Osteoblast (primary cell): ENCODE measurements around the gene ASB17. TPM values are rescaled to one million over a fixed set of nuclear protein-coding genes. Genes with fewer than 3 reads are reported as not detected.

Source experiments
- DNase-seq: peaks from one replicate; pipeline ENCODE4 v3.0.0; 2011; ENCODE audit warnings: low spot score, mixed read lengths; ENCODE audit not compliant: insufficient read length; ENCODE audit errors: missing footprints
- H2AFZ ChIP-seq: 2 replicates; pipeline ENCODE4 v1.6.0; 2011; ENCODE audit warnings: mild to moderate bottlenecking, low read length
- H3K27ac ChIP-seq: 2 replicates; pipeline ENCODE4 v1.5.1; 2011; ENCODE audit warnings: mild to moderate bottlenecking, low read depth, low read length, moderate library complexity
- H3K27me3 ChIP-seq: 2 replicates; pipeline ENCODE4 v1.6.0; 2012; ENCODE audit warnings: mild to moderate bottlenecking, control low read depth, inconsistent platforms, low read length, moderate library complexity; ENCODE audit not compliant: insufficient read depth
- H3K36me3 ChIP-seq: 2 replicates; pipeline ENCODE4 v1.5.1; 2011; ENCODE audit warnings: mild to moderate bottlenecking, low read length, control low read depth, moderate library complexity; ENCODE audit not compliant: insufficient read depth
- H3K4me1 ChIP-seq: 2 replicates; pipeline ENCODE4 v1.5.1; 2011; ENCODE audit warnings: mild to moderate bottlenecking, low read length, control low read depth, moderate library complexity; ENCODE audit not compliant: insufficient read depth
- H3K4me2 ChIP-seq: 2 replicates; pipeline ENCODE4 v1.6.0; 2011; ENCODE audit warnings: mild to moderate bottlenecking, low read length; ENCODE audit not compliant: insufficient read depth
- H3K4me3 ChIP-seq: fragments of 200-600 bp; sonication (generic); 3 replicates; pipeline ENCODE4 v1.5.1; 2012; ENCODE audit warnings: mild to moderate bottlenecking, low read length, inconsistent platforms; ENCODE audit not compliant: insufficient read depth
- H3K79me2 ChIP-seq: 2 replicates; pipeline ENCODE4 v1.6.0; 2012; ENCODE audit warnings: mild to moderate bottlenecking, low read length, control low read depth, inconsistent platforms; ENCODE audit not compliant: insufficient read depth
- H3K9me3 ChIP-seq: 2 replicates; pipeline ENCODE4 v1.5.1; 2011; ENCODE audit warnings: low read depth, low read length, control low read depth
- H4K20me1 ChIP-seq: 2 replicates; pipeline ENCODE4 v1.6.0; 2012; ENCODE audit warnings: mild to moderate bottlenecking, low read length, control low read depth; ENCODE audit not compliant: insufficient read depth
- CTCF ChIP-seq: IDR thresholded peaks from 2 replicates; pipeline ENCODE4 v1.5.1; 2011; ENCODE audit warnings: mild to moderate bottlenecking, low read depth, low read length, moderate library complexity; ENCODE audit errors: extremely low read depth
- total RNA-seq: library from RNA; depleted of rRNA; stranded (reverse); fragments of >200 nt; gene quantifications from 2 replicates; pipeline ENCODE4 v1.2.3, GENCODE V29; 2012

ASB17 gene
- not detected in 2 replicates for total RNA-seq

GRCh38 chr1:75932304-75932703 is at the start of gene ASB17:
TSS of gene ASB17 (minus strand) at chr1:75932404. CDS start at chr1:75932291, 113 bp downstream.
- no peaks in the 10 kb centered on the region for H3K27me3 ChIP-seq
- H3K4me1 ChIP-seq, result no peaks in the 10 kb centered on the region
- H3K4me2 ChIP-seq, result no peak within 1 kb of the TSS
- H3K4me3 ChIP-seq, result no peak within 1 kb of the TSS
- TF ChIP-seq CTCF, result no peak
- H3K9me3 ChIP-seq, result no peaks in the 10 kb centered on the region
- H2AFZ ChIP-seq, result no peak within 1 kb of the TSS
- H3K36me3 ChIP-seq, result no peaks in the 10 kb centered on the region
- no peaks in the 10 kb centered on the region for H4K20me1 ChIP-seq
- H3K79me2 ChIP-seq, result no peaks in the 10 kb centered on the region
- H3K27ac ChIP-seq, result no peak within 1 kb of the TSS
- DNase-seq, result peak; percentile 14

- H3K9me3 ChIP-seq, result no peaks in the 10 kb centered on the region
- no peaks in the 10 kb centered on the region for H3K36me3 ChIP-seq
- no peak overlapping the region for H3K27ac ChIP-seq
- H3K27me3 ChIP-seq, result no peaks in the 10 kb centered on the region
- H4K20me1 ChIP-seq, result no peaks in the 10 kb centered on the region
- H2AFZ ChIP-seq, result no peak overlapping the region
- H3K4me2 ChIP-seq, result no peak overlapping the region
- H3K4me1 ChIP-seq, result no peaks in the 10 kb centered on the region
- no peak for DNase-seq
- H3K79me2 ChIP-seq, result no peaks in the 10 kb centered on the region
- TF ChIP-seq CTCF, result no peak
- H3K4me3 ChIP-seq, result no peak overlapping the region
These were observed 49.0 kb upstream of the ASB17 start for GRCh38 chr1:75980972-75981897.

GRCh38 chr1:75970631-75971030 is 38.4 kb upstream of the ASB17 start:
- H3K27me3 ChIP-seq, result no peaks in the 10 kb centered on the region
- H4K20me1 ChIP-seq, result no peaks in the 10 kb centered on the region
- no peaks in the 10 kb centered on the region for H3K79me2 ChIP-seq
- DNase-seq, result no peak
- no peak overlapping the region for H3K27ac ChIP-seq
- H3K4me3 ChIP-seq, result no peak overlapping the region
- TF ChIP-seq CTCF, result no peak
- H3K36me3 ChIP-seq, result no peaks in the 10 kb centered on the region
- H3K4me2 ChIP-seq, result no peak overlapping the region
- H3K9me3 ChIP-seq, result no peaks in the 10 kb centered on the region
- no peak overlapping the region for H2AFZ ChIP-seq
- no peaks in the 10 kb centered on the region for H3K4me1 ChIP-seq

GRCh38 chr1:75969550-75969949 is 37.3 kb upstream of the ASB17 start:
- TF ChIP-seq CTCF, result no peak
- no peak overlapping the region for H3K4me3 ChIP-seq
- DNase-seq, result no peak

More at GRCh38 chr1:75969550-75969949, 37.3 kb upstream of the ASB17 start:
- no peak overlapping the region for H3K27ac ChIP-seq
- no peaks in the 10 kb centered on the region for H3K27me3 ChIP-seq
- H3K4me2 ChIP-seq, result no peak overlapping the region
- no peaks in the 10 kb centered on the region for H4K20me1 ChIP-seq
- H3K9me3 ChIP-seq, result no peaks in the 10 kb centered on the region
- H3K36me3 ChIP-seq, result no peaks in the 10 kb centered on the region
- no peaks in the 10 kb centered on the region for H3K79me2 ChIP-seq
- peaks cover 5% of the 10 kb centered on the region for H3K4me1 ChIP-seq
- H2AFZ ChIP-seq, result no peak overlapping the region
